ENCODE data around the gene FBXL13. TPM values are rescaled to one million over a fixed set of nuclear protein-coding genes. Genes with fewer than 3 reads are reported as not detected.
A peak's percentile ranks its signal among the peaks of the same experiment; 100 is the strongest.
"Not testable (repeated sequence)": the region's sequence is repeated elsewhere in the genome, so short reads cannot be mapped to it uniquely, and the experiment has no call there.

FBXL13 gene
- total RNA-seq, 1 donor from 2014 or later, result 0.45 TPM

DNA sequence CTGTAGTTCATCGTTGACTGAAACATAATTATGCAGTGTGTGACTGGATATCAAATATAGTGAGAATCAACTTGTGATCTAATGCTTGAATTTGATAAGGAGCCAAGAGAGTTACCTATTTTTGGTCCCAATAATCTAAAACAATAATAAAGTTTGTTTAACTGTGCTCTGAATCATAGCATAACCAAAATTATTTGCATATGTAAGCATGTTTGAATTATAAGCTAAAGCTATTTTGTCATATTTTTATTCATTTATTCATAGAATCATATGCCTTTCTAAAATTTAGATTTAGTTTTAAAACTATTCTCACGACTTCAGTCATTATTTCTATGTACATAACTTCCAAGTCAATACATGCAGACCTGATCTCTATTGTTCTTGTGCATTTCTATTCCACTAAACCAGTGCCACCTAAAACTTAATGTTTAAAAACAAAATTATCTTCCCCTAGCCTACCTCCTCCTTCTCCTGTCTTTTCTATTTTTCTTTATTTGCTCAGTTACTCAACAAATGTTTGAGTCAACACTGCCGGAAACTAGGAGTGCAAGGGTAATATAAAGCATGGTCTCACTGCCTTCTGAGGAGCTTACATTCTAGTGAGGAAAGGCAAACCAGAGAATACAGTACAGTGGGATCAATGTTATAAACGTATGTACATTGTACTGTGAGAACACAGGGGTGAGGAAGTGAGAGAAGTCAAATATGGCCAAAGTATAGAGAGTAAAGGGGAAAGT lies 284.1 kb downstream of the FBXL13 start:
- H3K27me3 Mint-ChIP-seq (ENCODE audit: low read depth); H3K9me3 Mint-ChIP-seq (ENCODE audit: low read depth); H3K4me3 Mint-ChIP-seq (ENCODE audit: unreplicated experiment); DNase-seq (ENCODE audit: low spot score); H3K36me3 Mint-ChIP-seq (ENCODE audit: low read depth); H3K4me1 Mint-ChIP-seq (ENCODE audit: low read depth); H3K27ac Mint-ChIP-seq (ENCODE audit: unreplicated experiment): not testable (repeated sequence)

DNA sequence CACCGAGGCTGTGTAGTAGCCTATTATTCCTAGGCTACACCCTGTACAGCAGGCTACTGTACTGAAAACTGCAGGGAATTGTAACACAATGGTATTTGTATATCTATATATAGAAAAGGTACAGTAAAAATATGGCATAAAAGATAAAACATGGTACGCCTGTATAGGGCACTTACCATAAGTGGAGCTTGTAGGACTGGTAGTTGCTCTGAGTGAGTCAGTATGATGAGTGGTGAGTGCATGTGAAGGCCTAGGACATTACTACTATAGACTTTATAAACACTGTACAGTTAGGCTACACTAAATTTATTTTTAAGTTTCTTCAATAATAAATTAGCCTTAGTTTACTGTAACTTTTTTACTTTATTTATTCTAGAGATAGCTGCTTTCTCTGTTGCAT lies 285.8 kb downstream of the FBXL13 start:
- not testable (repeated sequence) for H3K27ac Mint-ChIP-seq (ENCODE audit: unreplicated experiment); DNase-seq (ENCODE audit: low spot score)

DNA sequence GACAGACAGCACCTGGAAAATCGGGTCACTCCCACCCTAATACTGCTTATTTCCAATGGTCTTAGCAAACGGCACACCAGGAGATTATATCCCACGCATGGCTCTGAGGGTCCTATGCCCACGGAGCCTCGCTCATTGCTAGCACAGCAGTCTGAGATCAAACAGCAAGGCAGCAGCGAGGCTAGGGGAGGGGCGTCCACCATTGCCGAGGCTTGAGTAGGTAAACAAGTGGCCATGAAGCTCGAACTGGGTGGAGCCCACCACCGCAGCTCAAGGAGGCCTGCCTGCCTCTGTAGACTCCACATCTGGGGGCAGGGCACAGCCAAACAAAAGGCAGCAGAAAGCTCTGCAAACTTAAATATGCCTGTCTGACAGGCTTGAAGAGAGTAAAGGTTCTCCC lies 293.7 kb downstream of the FBXL13 start:
- H3K36me3 Mint-ChIP-seq (ENCODE audit: low read depth); H3K27ac Mint-ChIP-seq (ENCODE audit: unreplicated experiment); H3K27me3 Mint-ChIP-seq (ENCODE audit: low read depth); H3K4me3 Mint-ChIP-seq (ENCODE audit: unreplicated experiment); H3K4me1 Mint-ChIP-seq (ENCODE audit: low read depth); H3K9me3 Mint-ChIP-seq (ENCODE audit: low read depth): not testable (repeated sequence)
- DNase-seq (ENCODE audit: low spot score), result peak; percentile 63

More for the DNA sequence above, 285.8 kb downstream of the FBXL13 start:
- not testable (repeated sequence) for H3K27me3 Mint-ChIP-seq (ENCODE audit: low read depth); H3K4me1 Mint-ChIP-seq (ENCODE audit: low read depth); H3K4me3 Mint-ChIP-seq (ENCODE audit: unreplicated experiment); H3K36me3 Mint-ChIP-seq (ENCODE audit: low read depth); H3K9me3 Mint-ChIP-seq (ENCODE audit: low read depth)

DNA sequence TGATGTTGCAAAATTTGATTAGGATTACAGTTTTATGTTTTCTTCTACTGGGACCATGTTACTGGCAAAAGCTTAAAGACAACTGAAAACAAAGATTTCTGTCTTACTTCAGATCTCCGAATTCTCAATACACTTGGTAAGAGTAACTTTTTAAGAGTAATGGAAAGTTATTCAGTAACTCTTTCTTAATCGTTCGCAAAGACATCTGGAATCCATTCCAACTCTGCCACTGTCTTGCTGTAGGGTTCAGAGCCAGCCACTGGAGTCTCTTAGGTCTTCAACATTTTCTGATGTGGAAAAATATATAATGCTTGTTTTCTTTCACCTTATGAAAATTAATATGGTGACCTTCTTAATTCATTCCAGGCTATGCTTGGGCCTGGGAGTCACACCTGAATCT lies 295.9 kb downstream of the FBXL13 start:
- H3K4me1 Mint-ChIP-seq (ENCODE audit: low read depth); DNase-seq (ENCODE audit: low spot score); H3K27me3 Mint-ChIP-seq (ENCODE audit: low read depth); H3K4me3 Mint-ChIP-seq (ENCODE audit: unreplicated experiment); H3K9me3 Mint-ChIP-seq (ENCODE audit: low read depth); H3K27ac Mint-ChIP-seq (ENCODE audit: unreplicated experiment): not testable (repeated sequence)
- H3K36me3 Mint-ChIP-seq (ENCODE audit: low read depth), result peaks cover 11% of the 10 kb centered on the region

DNA sequence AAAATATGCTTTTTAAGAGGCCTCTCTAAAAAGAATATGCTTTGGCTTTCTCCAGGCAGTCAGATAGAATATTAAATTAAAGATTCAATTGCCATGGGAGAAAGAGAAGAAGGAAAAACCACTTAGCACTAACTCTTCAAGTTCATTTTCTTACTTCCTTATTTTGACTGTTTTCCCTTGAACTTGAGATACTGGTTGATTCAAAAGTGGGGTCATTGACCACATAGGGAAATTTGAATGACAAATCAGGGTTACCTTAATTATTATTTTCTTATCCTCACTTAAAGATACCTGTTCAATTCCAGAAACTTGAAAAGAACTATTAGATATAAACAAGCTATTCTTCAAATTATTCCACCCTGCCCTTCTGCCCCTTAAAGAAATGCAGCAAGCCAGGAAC lies 298.4 kb downstream of the FBXL13 start:
- H3K27me3 Mint-ChIP-seq (ENCODE audit: low read depth); H3K4me3 Mint-ChIP-seq (ENCODE audit: unreplicated experiment); H3K4me1 Mint-ChIP-seq (ENCODE audit: low read depth); DNase-seq (ENCODE audit: low spot score); H3K9me3 Mint-ChIP-seq (ENCODE audit: low read depth); H3K27ac Mint-ChIP-seq (ENCODE audit: unreplicated experiment): not testable (repeated sequence)
- H3K36me3 Mint-ChIP-seq (ENCODE audit: low read depth), result peaks cover 11% of the 10 kb centered on the region

DNA sequence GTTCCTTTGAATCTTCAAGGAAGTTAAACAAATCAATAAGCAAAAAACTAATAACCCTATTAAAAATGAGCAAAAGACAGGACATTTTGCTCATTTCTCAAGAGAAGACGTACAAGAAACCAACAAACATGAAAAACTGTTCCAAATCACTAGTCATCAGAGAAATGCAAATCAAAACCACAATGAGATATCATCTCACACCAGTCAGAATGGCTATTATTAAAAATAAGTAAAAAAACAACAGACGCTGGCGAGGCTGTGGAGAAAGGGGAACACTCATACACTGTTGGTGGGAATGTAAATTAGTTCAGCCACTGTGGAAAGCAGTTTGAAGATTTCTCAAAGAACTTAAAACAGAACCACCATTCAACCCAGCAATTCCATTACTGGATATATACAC lies 304.1 kb downstream of the FBXL13 start:
- DNase-seq (ENCODE audit: low spot score); H3K4me1 Mint-ChIP-seq (ENCODE audit: low read depth); H3K36me3 Mint-ChIP-seq (ENCODE audit: low read depth); H3K4me3 Mint-ChIP-seq (ENCODE audit: unreplicated experiment); H3K27me3 Mint-ChIP-seq (ENCODE audit: low read depth); H3K9me3 Mint-ChIP-seq (ENCODE audit: low read depth); H3K27ac Mint-ChIP-seq (ENCODE audit: unreplicated experiment): not testable (repeated sequence)

DNA sequence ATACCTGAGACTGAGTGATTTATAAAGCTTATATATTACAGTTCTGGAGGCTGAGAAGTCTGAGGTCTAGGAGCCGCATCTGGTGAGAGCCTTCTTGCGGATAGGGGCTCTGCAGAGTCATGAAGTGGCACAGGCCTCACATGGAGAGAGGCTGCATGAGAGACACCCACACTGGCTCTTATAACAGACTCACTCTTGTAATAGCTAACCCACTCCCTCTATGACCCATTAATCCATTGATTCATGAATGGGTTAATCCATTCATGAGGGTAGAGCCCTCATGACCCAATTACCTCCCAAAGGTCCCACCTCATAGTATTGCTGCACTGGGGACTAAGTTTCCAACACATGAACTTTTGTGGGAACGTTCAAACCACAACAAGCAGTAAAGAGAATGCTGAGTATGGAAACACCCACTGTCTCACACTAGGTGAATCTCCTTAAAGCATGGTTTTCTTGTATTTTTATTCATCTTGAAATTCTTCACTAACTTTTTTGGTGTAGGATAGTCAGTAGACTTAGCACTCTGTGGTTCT lies 304.9 kb downstream of the FBXL13 start:
- H3K4me1 Mint-ChIP-seq (ENCODE audit: low read depth); H3K4me3 Mint-ChIP-seq (ENCODE audit: unreplicated experiment); H3K27me3 Mint-ChIP-seq (ENCODE audit: low read depth); H3K36me3 Mint-ChIP-seq (ENCODE audit: low read depth); DNase-seq (ENCODE audit: low spot score); H3K27ac Mint-ChIP-seq (ENCODE audit: unreplicated experiment); H3K9me3 Mint-ChIP-seq (ENCODE audit: low read depth): not testable (repeated sequence)

DNA sequence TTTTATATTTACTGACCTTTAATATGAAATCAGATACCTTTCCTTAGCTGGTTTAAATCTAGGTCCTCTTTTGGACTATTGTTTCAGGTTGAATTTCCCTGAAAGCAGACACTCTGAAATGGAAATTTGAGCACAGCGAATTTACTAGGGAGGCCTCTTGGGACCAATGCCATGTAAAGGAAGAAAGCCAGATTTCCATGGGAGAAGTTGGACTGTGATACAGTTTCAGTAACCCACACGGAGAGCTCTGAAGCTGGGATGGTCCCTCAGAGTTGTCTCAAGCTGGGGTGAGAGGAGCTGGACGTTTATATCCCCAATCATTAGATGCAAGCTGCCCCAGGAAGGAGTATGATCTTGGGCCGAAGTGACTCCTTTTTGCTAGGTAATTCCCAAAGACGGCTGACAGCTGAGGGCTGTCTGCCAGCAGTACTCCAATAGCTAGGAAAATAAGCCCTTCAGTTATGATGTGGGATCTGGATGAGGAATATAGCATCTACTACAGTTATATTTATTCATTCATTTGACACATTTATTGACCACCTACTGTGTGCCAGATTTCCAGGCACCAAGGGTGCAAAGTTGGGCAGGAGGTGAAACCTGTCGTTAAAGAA lies 311.2 kb downstream of the FBXL13 start:
- H3K27me3 Mint-ChIP-seq (ENCODE audit: low read depth); H3K9me3 Mint-ChIP-seq (ENCODE audit: low read depth); H3K4me3 Mint-ChIP-seq (ENCODE audit: unreplicated experiment); DNase-seq (ENCODE audit: low spot score); H3K36me3 Mint-ChIP-seq (ENCODE audit: low read depth): not testable (repeated sequence)
- peak overlapping the region; percentile 76 for H3K27ac Mint-ChIP-seq (ENCODE audit: unreplicated experiment)
- H3K4me1 Mint-ChIP-seq (ENCODE audit: low read depth), result peaks cover 16% of the 10 kb centered on the region

Other genes with a start within 250 kb of the FBXL13 start
- gene LRRC17, start 161.8 kb downstream of the FBXL13 start, total RNA-seq, result 23.9 to 34.5 TPM (median 32.0 TPM) in 3 replicates
- 22.6 to 23.8 TPM (median 22.9 TPM) in 3 replicates for gene ARMC10, start 344 bp upstream of the FBXL13 start, total RNA-seq
- gene NAPEPLD, start 74.3 kb upstream of the FBXL13 start, total RNA-seq, result 9.7 to 12.2 TPM (median 11.0 TPM) in 3 replicates
- gene PMPCB, start 222.6 kb upstream of the FBXL13 start, total RNA-seq, result 34.1 to 46.1 TPM (median 37.1 TPM) in 3 replicates

All from chondrocyte (in vitro differentiated cells).